H1 (cell line): Measurements from ENCODE around the gene ERCC3. TPM values are rescaled to one million over a fixed set of nuclear protein-coding genes. Genes with fewer than 3 reads are reported as not detected.

Experiments used
- EP300 ChIP-seq, 2 experiments: IDR thresholded peaks; 1 replicate in 1 of 2; 2 replicates in 1 of 2; pipeline ENCODE4 v1.6.1; 2011 to 2012; ENCODE audit warnings: low read depth in 2 of 2, low read length in 2 of 2, mild to moderate bottlenecking in 2 of 2, borderline replicate concordance in 1 of 2, inconsistent platforms in 1 of 2, moderate library complexity in 1 of 2
- KDM1A ChIP-seq: fragments of 200-600, 300-600 bp; sonication (generic); IDR thresholded peaks from 2 replicates; pipeline ENCODE4 v1.7.1; 2016; ENCODE audit warnings: mild to moderate bottlenecking, low read length, borderline replicate concordance
- SIN3A ChIP-seq, 2 experiments: IDR thresholded peaks in 1 of 2; conservative IDR thresholded peaks in 1 of 2; 2 replicates each; pipeline ENCODE4 v1.6.1; 2011 to 2012; ENCODE audit warnings: low read length in 2 of 2, improper control_type of control experiment in 1 of 2, low read depth in 1 of 2, mild to moderate bottlenecking in 1 of 2
- polyA plus RNA-seq, 7 experiments: library from polyadenylated mRNA; depleted of rRNA in 3 of 7; stranded (reverse) in 5 of 7; unstranded in 2 of 7; fragments of >200 nt in 5 of 7; fragments of 200-250 nt in 2 of 7; gene quantifications; 1 replicate in 5 of 7; 2 replicates in 1 of 7; 4 replicates in 1 of 7; pipeline versions ENCODE4 v1.2.1 to v1.2.3, GENCODE V29; 2011 to 2013; ENCODE audit warnings: missing spikeins in 2 of 7, mixed read lengths in 2 of 7
- total RNA-seq: library from RNA; stranded (reverse); fragmentation: NEBNext Ultra II Directional; extraction: Animal tissue kit (Norgen Biotek cat#: 25700); gene quantifications from 2 replicates; pipeline ENCODE4 v1.2.1, GENCODE V29; 2021

The ERCC3 gene
- total and polyA plus RNA-seq, 2 of the 8 experiments (the other 6 are each of a cell fraction or from before 2014, with no cell fraction given), result 41.8 to 48.9 TPM

DNA sequence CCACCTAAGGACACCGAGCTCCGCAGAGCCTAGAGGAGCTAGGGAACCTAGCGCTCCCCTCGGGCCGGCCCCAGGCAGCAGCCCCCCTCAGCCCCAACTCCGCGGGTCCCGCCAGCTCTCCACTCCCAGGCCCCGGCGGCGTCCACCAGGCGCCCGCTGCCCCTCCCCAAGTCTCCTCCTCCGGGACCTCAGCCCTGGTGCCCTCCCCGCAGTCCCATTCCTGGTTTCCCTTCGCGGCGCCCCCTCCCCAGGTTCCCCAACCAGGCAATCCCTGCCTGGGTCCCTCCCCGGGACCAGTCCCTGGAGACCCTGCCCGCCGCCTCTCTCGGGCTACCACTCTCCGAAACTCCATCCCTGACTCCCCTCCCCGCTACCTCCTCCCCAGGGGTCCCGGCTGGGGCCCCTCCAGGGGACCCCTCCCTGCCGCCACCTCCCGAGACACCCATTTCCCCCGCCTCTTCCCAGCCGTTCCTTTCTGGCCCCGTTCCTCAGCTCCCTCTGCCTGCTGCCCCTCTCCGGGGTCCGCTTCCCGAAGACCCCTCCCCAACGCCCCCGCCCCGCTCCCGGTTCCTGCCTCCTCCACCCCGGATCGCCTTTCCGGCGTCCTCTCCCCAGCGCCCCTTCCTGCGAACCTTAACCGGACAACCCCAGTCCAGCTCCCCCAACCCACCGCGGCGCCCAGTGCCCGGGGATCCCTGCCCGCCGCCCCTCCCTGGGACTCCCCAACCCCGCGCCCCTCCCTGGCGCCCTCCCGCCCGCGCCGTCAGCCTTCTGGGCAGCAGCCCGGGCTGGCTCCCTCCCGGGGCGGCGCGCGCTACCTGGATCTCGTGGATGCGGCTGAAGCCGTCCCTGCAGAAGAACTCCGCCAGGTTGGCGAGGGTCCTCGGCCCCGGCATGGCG lies 74.5 kb downstream of the ERCC3 start (continued):
- TF ChIP-seq EP300 (IDR thresholded peaks at IDR 0.05; ENCODE audit: borderline replicate concordance in 1 of 2, low read depth in 2 of 2, low read length in 2 of 2), result no peak
- peak in 1 of 2 experiments; percentile 46; a peak in 1 of 4 replicates for TF ChIP-seq SIN3A (conservative IDR thresholded peaks at IDR 0.05 in 1 of 2, IDR thresholded peaks at IDR 0.05 in 1 of 2; ENCODE audit: low read depth in 1 of 2, low read length in 2 of 2)
- TF ChIP-seq KDM1A, result no peak
